Measurements from ENCODE around the gene SPC25.
"Not testable (repeated sequence)": the region's sequence is repeated elsewhere in the genome, so short reads cannot be mapped to it uniquely, and the experiment has no call there.

Gene SPC25

GRCh38 chr2:168932174-168932573, 41.9 kb upstream of the SPC25 start:
- not testable (repeated sequence) for H2BK5ac ChIP-seq (ENCODE audit: low read length); H3K23ac ChIP-seq (ENCODE audit: low read length); H3K18ac ChIP-seq (ENCODE audit: low read length); H3K27ac ChIP-seq (ENCODE audit: low read depth, low read length); H3K4me3 ChIP-seq (ENCODE audit: low read length); DNase-seq; H3K4me1 ChIP-seq (ENCODE audit: control insufficient read depth, low read depth, low read length); H2BK120ac ChIP-seq (ENCODE audit: low read depth, low read length); H3K4ac ChIP-seq (ENCODE audit: low read depth, low read length); H3K79me2 ChIP-seq (ENCODE audit: control insufficient read depth, insufficient read depth, low read length); H2AK5ac ChIP-seq (ENCODE audit: low read length); H3K9ac ChIP-seq (ENCODE audit: low read length); H3K4me2 ChIP-seq (ENCODE audit: low read length); H4K8ac ChIP-seq (ENCODE audit: low read depth, low read length); H3K36me3 ChIP-seq (ENCODE audit: control insufficient read depth, insufficient read depth, low read length); H2BK15ac ChIP-seq (replicated peaks; ENCODE audit: low read depth); H3K27me3 ChIP-seq (ENCODE audit: insufficient read depth, low read length, poor library complexity); H3K79me1 ChIP-seq (ENCODE audit: low read length); H4K5ac ChIP-seq (ENCODE audit: low read length); H3K56ac ChIP-seq (ENCODE audit: low read length)
- no CpG with 5 or more reads among the region's 4 CpGs for WGBS (ENCODE audit: extremely low coverage, insufficient coverage, low lambda C conversion rate)

DNA sequence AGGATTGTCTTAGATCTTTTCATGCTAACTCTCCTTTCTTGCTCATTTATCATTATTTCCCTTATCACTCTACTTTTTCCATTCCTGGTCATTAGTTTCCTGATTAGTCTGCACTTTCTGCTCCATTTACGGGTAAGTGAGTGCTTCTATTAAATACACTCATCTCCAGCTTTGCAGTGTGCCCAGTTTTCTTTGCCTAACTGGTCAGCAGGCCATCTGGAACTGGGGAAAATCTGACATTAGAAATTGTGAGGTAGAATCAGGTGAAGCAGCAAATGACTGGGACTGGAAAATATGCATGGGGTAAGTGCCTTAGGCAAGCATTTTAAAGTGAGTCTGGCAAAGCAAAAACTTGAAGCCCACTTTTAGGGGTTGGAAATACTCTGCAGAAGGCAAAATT, 40.0 kb upstream of the SPC25 start:
- peaks cover 7% of the 10 kb centered on the region for H3K4me1 ChIP-seq (ENCODE audit: control insufficient read depth, low read depth, low read length)
- no peak overlapping the region for H3K9ac ChIP-seq (ENCODE audit: low read length)
- no peaks in the 10 kb centered on the region for H3K36me3 ChIP-seq (ENCODE audit: control insufficient read depth, insufficient read depth, low read length)
- H4K8ac ChIP-seq (ENCODE audit: low read depth, low read length) = no peak overlapping the region
- no peak overlapping the region for H3K4ac ChIP-seq (ENCODE audit: low read depth, low read length)
- H2BK5ac ChIP-seq (ENCODE audit: low read length) = no peak overlapping the region
- H3K79me1 ChIP-seq (ENCODE audit: low read length) = no peaks in the 10 kb centered on the region
- no peak overlapping the region for H2BK120ac ChIP-seq (ENCODE audit: low read depth, low read length)
- DNase-seq = no peak
- no peak overlapping the region for H3K4me3 ChIP-seq (ENCODE audit: low read length)
- no peak overlapping the region for H3K4me2 ChIP-seq (ENCODE audit: low read length)
- H2BK15ac ChIP-seq (replicated peaks; ENCODE audit: low read depth) = no peak overlapping the region
- no peaks in the 10 kb centered on the region for H3K27me3 ChIP-seq (ENCODE audit: insufficient read depth, low read length, poor library complexity)
- H3K18ac ChIP-seq (ENCODE audit: low read length) = no peak overlapping the region
- H4K5ac ChIP-seq (ENCODE audit: low read length) = no peak overlapping the region
- no peaks in the 10 kb centered on the region for H3K79me2 ChIP-seq (ENCODE audit: control insufficient read depth, insufficient read depth, low read length)
- no peak overlapping the region for H3K27ac ChIP-seq (ENCODE audit: low read depth, low read length)
- no peak overlapping the region for H3K56ac ChIP-seq (ENCODE audit: low read length)
- WGBS (ENCODE audit: extremely low coverage, insufficient coverage, low lambda C conversion rate) = no CpG with 5 or more reads among the region's 1 CpG
- no peak overlapping the region for H2AK5ac ChIP-seq (ENCODE audit: low read length)
- no peak overlapping the region for H3K23ac ChIP-seq (ENCODE audit: low read length)

DNA sequence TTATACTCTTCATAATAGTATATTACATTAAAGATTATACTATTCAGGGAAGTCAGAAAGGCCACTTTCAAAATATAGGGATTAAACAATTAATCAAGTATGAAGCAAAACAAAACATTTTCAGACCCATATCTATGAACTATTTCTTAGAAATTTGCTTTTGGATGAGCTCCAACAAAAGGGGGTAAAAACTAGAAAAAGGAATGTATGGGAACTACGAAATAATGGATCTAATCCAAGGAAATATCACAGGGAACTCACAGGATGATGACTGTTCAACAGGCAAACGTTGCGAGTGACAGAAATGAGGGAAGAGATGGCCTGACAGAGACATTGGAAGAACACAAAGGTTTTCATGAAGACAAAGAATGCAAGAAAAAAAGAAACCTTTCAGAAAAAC, 38.8 kb upstream of the SPC25 start:
- Histone ChIP-seq H3K4me1 (ENCODE audit: control insufficient read depth, low read depth, low read length) (peaks cover 7% of the 10 kb centered on the region), H2BK15ac (replicated peaks; ENCODE audit: low read depth) (no peak overlapping the region), H3K79me1 (ENCODE audit: low read length) (no peaks in the 10 kb centered on the region), H3K4me3 (ENCODE audit: low read length) (no peak overlapping the region), H3K27ac (ENCODE audit: low read depth, low read length) (no peak overlapping the region), H4K8ac (ENCODE audit: low read depth, low read length) (no peak overlapping the region), H4K5ac (ENCODE audit: low read length) (no peak overlapping the region), H2AK5ac (ENCODE audit: low read length) (no peak overlapping the region), H3K4ac (ENCODE audit: low read depth, low read length) (no peak overlapping the region), H3K18ac (ENCODE audit: low read length) (no peak overlapping the region), H3K27me3 (ENCODE audit: insufficient read depth, low read length, poor library complexity) (no peaks in the 10 kb centered on the region), H3K4me2 (ENCODE audit: low read length) (no peak overlapping the region), H3K36me3 (ENCODE audit: control insufficient read depth, insufficient read depth, low read length) (no peaks in the 10 kb centered on the region), H3K79me2 (ENCODE audit: control insufficient read depth, insufficient read depth, low read length) (no peaks in the 10 kb centered on the region), H3K9ac (ENCODE audit: low read length) (no peak overlapping the region), H3K56ac (ENCODE audit: low read length) (no peak overlapping the region), H3K23ac (ENCODE audit: low read length) (no peak overlapping the region), H2BK120ac (ENCODE audit: low read depth, low read length) (no peak overlapping the region), H2BK5ac (ENCODE audit: low read length) (no peak overlapping the region)
- DNase-seq = no peak
- no CpG with 5 or more reads among the region's 3 CpGs for WGBS (ENCODE audit: extremely low coverage, insufficient coverage, low lambda C conversion rate)

- Histone ChIP-seq H4K8ac (ENCODE audit: low read depth, low read length) (no peak overlapping the region), H2BK120ac (ENCODE audit: low read depth, low read length) (no peak overlapping the region), H2AK5ac (ENCODE audit: low read length) (no peak overlapping the region), H3K23ac (ENCODE audit: low read length) (no peak overlapping the region), H4K5ac (ENCODE audit: low read length) (no peak overlapping the region), H3K36me3 (ENCODE audit: control insufficient read depth, insufficient read depth, low read length) (no peaks in the 10 kb centered on the region), H3K9ac (ENCODE audit: low read length) (no peak overlapping the region), H3K4ac (ENCODE audit: low read depth, low read length) (no peak overlapping the region), H3K79me2 (ENCODE audit: control insufficient read depth, insufficient read depth, low read length) (no peaks in the 10 kb centered on the region), H3K27ac (ENCODE audit: low read depth, low read length) (no peak overlapping the region), H3K18ac (ENCODE audit: low read length) (no peak overlapping the region), H3K56ac (ENCODE audit: low read length) (no peak overlapping the region), H3K79me1 (ENCODE audit: low read length) (no peaks in the 10 kb centered on the region), H3K4me1 (ENCODE audit: control insufficient read depth, low read depth, low read length) (peaks cover 7% of the 10 kb centered on the region), H3K27me3 (ENCODE audit: insufficient read depth, low read length, poor library complexity) (no peaks in the 10 kb centered on the region), H2BK15ac (replicated peaks; ENCODE audit: low read depth) (no peak overlapping the region), H2BK5ac (ENCODE audit: low read length) (no peak overlapping the region), H3K4me3 (ENCODE audit: low read length) (no peak overlapping the region), H3K4me2 (ENCODE audit: low read length) (no peak overlapping the region)
- no peak for DNase-seq
- WGBS (ENCODE audit: extremely low coverage, insufficient coverage, low lambda C conversion rate) = no CpG with 5 or more reads among the region's 3 CpGs
Observed at GRCh38 chr2:168928113-168928831, 38.0 kb upstream of the SPC25 start.

- DNase-seq = no peak
- WGBS (ENCODE audit: extremely low coverage, insufficient coverage, low lambda C conversion rate) = no CpG with 5 or more reads among the region's 3 CpGs
Observed at GRCh38 chr2:168926621-168927386, 36.6 kb upstream of the SPC25 start.

More at GRCh38 chr2:168926621-168927386, 36.6 kb upstream of the SPC25 start:
- no peaks in the 10 kb centered on the region for H3K79me1 ChIP-seq (ENCODE audit: low read length)
- no peak overlapping the region for H3K23ac ChIP-seq (ENCODE audit: low read length)
- no peak overlapping the region for H3K27ac ChIP-seq (ENCODE audit: low read depth, low read length)
- H3K56ac ChIP-seq (ENCODE audit: low read length) = no peak overlapping the region
- no peak overlapping the region for H4K5ac ChIP-seq (ENCODE audit: low read length)
- H2BK5ac ChIP-seq (ENCODE audit: low read length) = no peak overlapping the region
- H2BK120ac ChIP-seq (ENCODE audit: low read depth, low read length) = no peak overlapping the region
- no peak overlapping the region for H4K8ac ChIP-seq (ENCODE audit: low read depth, low read length)
- H2AK5ac ChIP-seq (ENCODE audit: low read length) = no peak overlapping the region
- no peaks in the 10 kb centered on the region for H3K79me2 ChIP-seq (ENCODE audit: control insufficient read depth, insufficient read depth, low read length)
- no peak overlapping the region for H2BK15ac ChIP-seq (replicated peaks; ENCODE audit: low read depth)
- H3K4me2 ChIP-seq (ENCODE audit: low read length) = no peak overlapping the region
- H3K4me3 ChIP-seq (ENCODE audit: low read length) = no peak overlapping the region
- H3K4me1 ChIP-seq (ENCODE audit: control insufficient read depth, low read depth, low read length) = peaks cover 7% of the 10 kb centered on the region
- no peaks in the 10 kb centered on the region for H3K36me3 ChIP-seq (ENCODE audit: control insufficient read depth, insufficient read depth, low read length)
- no peak overlapping the region for H3K9ac ChIP-seq (ENCODE audit: low read length)
- no peak overlapping the region for H3K4ac ChIP-seq (ENCODE audit: low read depth, low read length)
- no peaks in the 10 kb centered on the region for H3K27me3 ChIP-seq (ENCODE audit: insufficient read depth, low read length, poor library complexity)
- no peak overlapping the region for H3K18ac ChIP-seq (ENCODE audit: low read length)
